GF-D8 (cell line): Measurements from ENCODE around the gene CNTN4.
"Not testable (repeated sequence)": the region's sequence is repeated elsewhere in the genome, so short reads cannot be mapped to it uniquely, and the experiment has no call there.

ENCODE experiments used
- DNase-seq: peaks from one replicate; lab custom pipeline; 2025; lab: John Stamatoyannopoulos, UW

Gene CNTN4

DNA sequence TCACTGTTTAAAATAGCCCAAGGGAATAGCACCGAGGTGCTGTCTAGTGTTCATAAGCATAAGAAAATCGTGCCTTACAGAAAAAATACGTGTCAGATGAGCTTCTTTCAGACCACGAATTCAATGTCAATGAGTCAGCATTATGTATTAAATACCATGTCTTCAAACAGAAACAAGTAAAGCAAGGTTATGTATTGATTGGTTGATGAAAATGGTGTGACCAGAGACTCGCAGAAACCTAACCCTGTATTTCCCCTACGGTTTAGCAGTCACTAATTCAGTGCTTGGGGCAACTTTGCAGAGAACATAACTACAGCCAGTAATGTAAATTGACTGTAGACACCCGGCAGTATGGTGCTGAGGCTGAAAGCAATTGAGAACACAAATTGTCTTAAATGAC is 703.8 kb downstream of the CNTN4 start:
- DNase-seq: no peak

GRCh38 chr3:2807514-2807913 is 708.8 kb downstream of the CNTN4 start:
- no peak for DNase-seq

DNA sequence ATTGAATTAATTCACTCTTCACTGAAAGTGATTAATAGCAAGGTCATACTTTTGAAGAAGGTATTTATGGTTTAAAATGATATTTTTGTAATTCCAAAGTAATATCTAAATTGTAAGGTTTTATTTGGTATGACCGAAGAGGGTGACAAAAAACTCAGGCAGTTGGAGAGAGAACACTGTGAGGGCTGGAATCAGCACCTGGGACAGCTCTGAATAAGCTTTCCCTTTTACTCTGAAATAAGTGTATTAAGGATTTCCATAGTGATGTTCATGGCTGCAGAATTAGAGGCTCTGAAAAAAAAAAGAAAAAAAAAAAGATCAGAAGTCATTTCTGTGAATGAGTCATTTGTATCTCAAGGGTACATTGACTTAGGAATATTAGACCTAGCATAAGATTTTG is 712.1 kb downstream of the CNTN4 start:
- DNase-seq: no peak

DNA sequence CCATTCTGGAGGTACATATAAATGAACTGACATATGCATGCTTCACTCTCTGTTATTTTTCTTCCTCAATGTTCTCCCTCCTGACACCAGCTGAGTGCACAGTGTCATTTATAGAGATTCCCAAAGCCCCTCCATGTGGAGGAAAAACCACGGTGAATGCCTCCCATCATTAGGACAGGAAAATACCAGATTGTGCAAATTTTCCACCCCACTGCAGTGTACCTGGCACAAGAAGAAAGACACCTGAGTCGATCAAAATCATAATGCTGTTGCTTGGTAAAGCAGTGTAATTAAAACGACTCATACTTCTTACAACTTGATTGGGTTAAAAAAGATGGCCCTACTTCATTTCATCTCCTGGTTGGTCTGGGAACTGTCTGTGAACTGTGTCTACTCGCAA is 720.9 kb downstream of the CNTN4 start:
- DNase-seq: no peak

DNA sequence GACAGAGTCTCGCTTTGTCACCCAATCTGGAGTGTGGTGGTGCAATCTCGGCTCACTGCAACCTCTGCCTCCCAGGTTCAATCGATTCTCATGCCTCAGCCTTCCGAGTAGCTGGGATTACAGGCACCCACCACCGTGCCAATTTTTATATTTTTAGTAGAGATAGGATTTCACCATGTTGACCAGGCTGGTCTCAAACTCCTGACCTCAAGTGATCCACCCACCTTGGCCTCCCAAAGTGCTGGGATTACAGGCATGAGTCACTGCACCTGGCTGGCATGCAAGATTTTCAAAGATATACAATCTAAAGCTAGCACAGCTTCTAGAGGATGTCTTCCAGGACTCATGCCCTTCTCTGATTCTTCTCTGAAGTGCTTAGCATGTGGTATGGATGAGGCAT is 722.3 kb downstream of the CNTN4 start:
- DNase-seq: not testable (repeated sequence)

DNA sequence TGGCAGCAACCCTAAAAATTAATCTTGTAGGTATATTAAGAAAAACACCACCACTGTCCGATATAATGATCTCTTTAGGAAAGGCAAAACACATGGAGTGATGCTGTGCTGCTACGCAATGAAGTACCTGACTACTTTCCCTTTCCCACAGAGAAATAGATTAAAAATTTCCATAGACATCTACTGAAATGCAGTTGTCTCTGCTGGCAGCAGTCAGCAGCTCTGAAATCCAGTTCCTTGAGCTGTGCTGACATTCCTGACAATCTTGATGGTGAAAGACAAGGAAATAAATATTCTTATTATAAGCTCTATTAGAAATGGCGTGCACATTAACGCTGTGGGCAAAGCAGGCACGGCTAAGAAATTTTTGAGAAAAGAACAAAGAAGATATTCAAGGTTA is 723.9 kb downstream of the CNTN4 start:
- DNase-seq: no peak

DNA sequence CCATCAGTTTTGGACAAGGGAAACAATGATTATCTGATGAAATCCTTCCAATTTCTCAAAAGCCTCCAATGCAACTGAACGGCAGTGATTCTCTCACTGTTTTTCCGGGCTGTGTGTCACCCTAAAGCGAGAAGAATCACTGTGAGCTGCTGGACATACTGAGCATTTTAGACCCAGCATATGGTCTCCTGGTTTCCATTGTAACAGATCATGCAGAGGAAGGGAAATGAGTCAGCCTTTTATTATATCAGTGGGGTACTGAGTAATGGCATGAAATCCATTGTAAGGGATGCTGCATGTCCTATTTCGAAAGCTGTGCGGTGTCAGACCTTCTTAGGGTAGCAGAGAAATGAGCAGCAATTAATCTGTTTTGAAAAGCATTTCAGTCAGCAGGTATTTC is 724.4 kb downstream of the CNTN4 start:
- no peak for DNase-seq

GRCh38 chr3:2823437-2824211 is 725.0 kb downstream of the CNTN4 start:
- no peak for DNase-seq

DNA sequence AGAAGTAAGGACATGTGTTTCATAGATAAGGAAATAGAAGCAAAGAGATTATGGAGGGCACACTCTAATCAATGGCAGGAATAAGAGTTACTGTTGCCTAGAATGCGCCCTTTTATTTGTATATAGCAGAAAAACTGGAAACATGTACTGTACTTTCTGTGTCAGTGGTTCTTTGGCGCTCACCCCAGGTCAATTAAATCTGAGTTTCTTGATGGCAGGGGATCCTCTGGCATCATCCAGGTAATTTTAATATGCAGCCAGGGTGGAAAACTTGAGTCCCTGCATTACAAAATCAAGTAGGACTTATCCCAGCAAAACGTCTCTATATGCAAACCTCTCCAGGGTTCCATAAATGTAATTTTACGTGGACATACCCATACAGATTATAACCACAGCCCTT is 727.4 kb downstream of the CNTN4 start:
- no peak for DNase-seq

DNA sequence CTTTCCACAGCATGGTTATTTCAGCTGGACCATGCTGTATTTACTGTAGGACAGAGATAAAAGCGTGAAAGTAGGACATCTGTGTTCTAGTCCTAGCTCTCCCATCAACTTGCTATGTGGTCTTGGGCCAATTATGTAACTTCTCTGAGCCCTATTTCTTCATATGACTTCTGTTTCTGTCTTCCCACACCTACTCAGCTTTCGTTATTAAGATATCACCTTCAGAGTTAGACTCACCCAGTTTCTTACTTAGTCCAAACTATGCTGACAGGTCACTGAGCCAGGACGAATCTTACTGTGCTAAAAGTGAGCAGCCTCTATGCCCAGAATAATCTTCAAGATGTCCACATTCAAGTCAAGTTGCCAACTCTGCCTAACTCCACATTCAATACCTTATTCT is 727.8 kb downstream of the CNTN4 start:
- no peak for DNase-seq

- no peak for DNase-seq
Measured at GRCh38 chr3:2837239-2837638, 738.6 kb downstream of the CNTN4 start.

DNA sequence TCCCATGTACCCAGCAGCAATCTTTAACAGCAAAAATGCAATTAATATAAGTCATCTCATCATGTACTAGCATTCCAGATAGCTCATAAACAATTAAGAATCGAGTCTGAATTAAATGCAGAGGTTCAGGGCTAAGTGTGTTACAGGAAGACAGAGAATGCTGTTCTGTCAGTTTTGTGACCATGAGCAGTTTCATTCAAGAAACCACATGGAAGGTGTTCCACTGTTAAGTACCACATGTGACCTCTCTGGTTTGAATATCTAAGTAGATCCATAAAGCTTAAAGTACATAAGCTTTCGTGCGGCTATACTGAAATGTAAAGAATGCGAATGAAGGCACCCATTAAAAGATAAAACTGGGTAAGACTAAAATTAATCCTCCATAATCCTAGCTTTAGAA is 739.2 kb downstream of the CNTN4 start:
- no peak for DNase-seq

- no peak for DNase-seq
Measured at GRCh38 chr3:2838546-2839157, 740.0 kb downstream of the CNTN4 start.

GRCh38 chr3:2839876-2840275 is 741.2 kb downstream of the CNTN4 start:
- DNase-seq: no peak

GRCh38 chr3:2847062-2847841 is 748.6 kb downstream of the CNTN4 start:
- DNase-seq: no peak

- DNase-seq: no peak
Measured at GRCh38 chr3:2849092-2849491, 750.4 kb downstream of the CNTN4 start.

DNA sequence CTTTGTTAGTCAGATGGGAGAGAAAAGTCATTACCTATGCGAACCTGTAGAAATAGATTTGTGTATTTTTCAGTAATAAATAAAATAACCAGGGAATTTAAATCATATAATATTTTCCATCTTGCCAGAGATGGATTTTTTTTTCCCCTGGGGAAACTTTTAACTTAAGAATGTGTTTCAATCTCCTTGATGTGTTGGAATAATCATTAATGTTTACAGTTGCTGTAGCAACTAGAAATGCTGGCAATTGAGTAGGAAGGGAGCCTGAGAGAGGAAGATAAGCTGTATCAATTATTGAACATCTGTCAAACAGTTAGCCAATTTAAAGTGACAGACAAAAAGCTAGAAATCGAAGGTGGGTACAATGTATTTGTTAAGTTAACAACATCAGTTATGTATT is 752.0 kb downstream of the CNTN4 start:
- DNase-seq: no peak

DNA sequence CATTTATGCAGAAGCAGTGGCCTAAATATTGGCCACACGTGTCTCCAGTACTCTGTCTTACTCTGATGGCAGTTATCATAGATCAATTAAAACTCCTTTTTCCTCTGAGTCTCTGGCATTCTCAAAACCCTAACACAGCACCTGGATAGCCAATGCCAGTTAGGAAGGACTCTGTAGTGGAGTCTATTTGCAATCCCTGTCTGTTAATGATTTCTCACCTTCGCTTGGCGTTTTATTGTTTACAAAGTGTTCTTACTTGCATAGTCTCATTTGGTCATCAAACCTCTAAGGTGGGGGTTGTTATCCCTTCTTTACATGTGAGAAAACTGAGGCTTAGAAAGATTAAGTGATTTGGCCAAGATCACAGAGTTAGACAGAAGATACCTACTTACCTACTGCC is 752.7 kb downstream of the CNTN4 start:
- DNase-seq: no peak

GRCh38 chr3:2851835-2852234 is 753.2 kb downstream of the CNTN4 start:
- DNase-seq: no peak

- DNase-seq: no peak
Measured at GRCh38 chr3:2853651-2854050, 755.0 kb downstream of the CNTN4 start.

GRCh38 chr3:2856138-2857133 is 757.8 kb downstream of the CNTN4 start:
- no peak for DNase-seq

- no peak for DNase-seq
Measured at GRCh38 chr3:2860626-2861025, 762.0 kb downstream of the CNTN4 start.
